ENCODE results near the gene BBS9. TPM values are rescaled to one million over a fixed set of nuclear protein-coding genes. Genes with fewer than 3 reads are reported as not detected.

Gene BBS9
- total and polyA plus RNA-seq, 4 donors = 2.3 to 9.5 (median 4.5) TPM

DNA sequence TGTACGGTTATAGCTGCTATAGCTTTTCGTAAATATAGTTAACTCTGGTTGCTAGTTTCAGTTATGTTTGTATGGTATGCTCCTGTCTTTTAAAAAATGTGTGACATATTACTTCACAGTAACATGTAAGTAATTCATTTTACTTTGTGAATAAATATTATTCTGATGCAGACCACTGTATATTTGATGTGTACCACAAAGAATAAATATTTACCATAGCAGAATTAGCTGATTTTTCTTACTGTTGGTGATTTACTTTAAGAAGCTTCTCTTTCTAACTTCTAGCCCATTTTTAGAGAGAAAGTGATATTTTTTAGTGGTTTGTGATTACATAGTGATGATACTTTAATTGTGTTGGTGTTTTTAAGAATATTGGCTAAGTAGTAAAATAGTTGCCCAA is 292.8 kb downstream of the BBS9 start:
- Histone ChIP-seq H3K36me3 (ENCODE audit: control insufficient read depth in 4 of 4, insufficient read depth in 3 of 4, low read depth in 1 of 4, low read length in 3 of 4) (no peaks in the 10 kb centered on the region), H3K4me3 (ENCODE audit: low read depth in 1 of 3, low read length in 3 of 3) (no peak overlapping the region), H3K27me3 (ENCODE audit: control insufficient read depth in 4 of 4, insufficient read depth in 4 of 4, low read length in 3 of 4) (no peaks in the 10 kb centered on the region), H3K9ac (ENCODE audit: low read depth in 1 of 2, low read length in 2 of 2) (no peak overlapping the region), H3K9me3 (ENCODE audit: control insufficient read depth in 4 of 4, low read length in 3 of 4) (no peaks in the 10 kb centered on the region), H3K27ac (ENCODE audit: low read depth in 1 of 2, low read length in 2 of 2) (no peak overlapping the region), H3K4me1 (ENCODE audit: control insufficient read depth in 4 of 4, insufficient read depth in 4 of 4, low read length in 3 of 4) (peaks cover 0 to 10% (median 7%) of the 10 kb centered on the region in 4 donors)
- WGBS = 98% methylated on average over 2 of the region's 2 CpGs
- no peak for DNase-seq (ENCODE audit: low spot score)
- TF ChIP-seq JUND (IDR thresholded peaks at IDR 0.05) = no peak
- TF ChIP-seq, protein P1, sequence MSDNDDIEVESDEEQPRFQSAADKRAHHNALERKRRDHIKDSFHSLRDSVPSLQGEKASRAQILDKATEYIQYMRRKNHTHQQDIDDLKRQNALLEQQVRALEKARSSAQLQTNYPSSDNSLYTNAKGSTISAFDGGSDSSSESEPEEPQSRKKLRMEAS (IDR thresholded peaks at IDR 0.05) = no peak
- TF ChIP-seq HNF4G (IDR thresholded peaks at IDR 0.05) = no peak
- TF ChIP-seq GABPA (IDR thresholded peaks at IDR 0.05 in 1 of 2, conservative IDR thresholded peaks at IDR 0.05 in 1 of 2) = no peak
- TF ChIP-seq TAF1 (conservative IDR thresholded peaks at IDR 0.05) = no peak
- TF ChIP-seq SP1 (IDR thresholded peaks at IDR 0.05) = no peak
- no peak for TF ChIP-seq RAD21 (IDR thresholded peaks at IDR 0.05)
- no peak for TF ChIP-seq HNF4A (conservative IDR thresholded peaks at IDR 0.05)
- TF ChIP-seq, protein P2, sequence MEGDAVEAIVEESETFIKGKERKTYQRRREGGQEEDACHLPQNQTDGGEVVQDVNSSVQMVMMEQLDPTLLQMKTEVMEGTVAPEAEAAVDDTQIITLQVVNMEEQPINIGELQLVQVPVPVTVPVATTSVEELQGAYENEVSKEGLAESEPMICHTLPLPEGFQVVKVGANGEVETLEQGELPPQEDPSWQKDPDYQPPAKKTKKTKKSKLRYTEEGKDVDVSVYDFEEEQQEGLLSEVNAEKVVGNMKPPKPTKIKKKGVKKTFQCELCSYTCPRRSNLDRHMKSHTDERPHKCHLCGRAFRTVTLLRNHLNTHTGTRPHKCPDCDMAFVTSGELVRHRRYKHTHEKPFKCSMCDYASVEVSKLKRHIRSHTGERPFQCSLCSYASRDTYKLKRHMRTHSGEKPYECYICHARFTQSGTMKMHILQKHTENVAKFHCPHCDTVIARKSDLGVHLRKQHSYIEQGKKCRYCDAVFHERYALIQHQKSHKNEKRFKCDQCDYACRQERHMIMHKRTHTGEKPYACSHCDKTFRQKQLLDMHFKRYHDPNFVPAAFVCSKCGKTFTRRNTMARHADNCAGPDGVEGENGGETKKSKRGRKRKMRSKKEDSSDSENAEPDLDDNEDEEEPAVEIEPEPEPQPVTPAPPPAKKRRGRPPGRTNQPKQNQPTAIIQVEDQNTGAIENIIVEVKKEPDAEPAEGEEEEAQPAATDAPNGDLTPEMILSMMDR (IDR thresholded peaks at IDR 0.05; ENCODE audit: low read depth, low read length, missing input control) = no peak
- TF ChIP-seq FOXA2 (IDR thresholded peaks at IDR 0.05) = no peak
- TF ChIP-seq, protein P3, sequence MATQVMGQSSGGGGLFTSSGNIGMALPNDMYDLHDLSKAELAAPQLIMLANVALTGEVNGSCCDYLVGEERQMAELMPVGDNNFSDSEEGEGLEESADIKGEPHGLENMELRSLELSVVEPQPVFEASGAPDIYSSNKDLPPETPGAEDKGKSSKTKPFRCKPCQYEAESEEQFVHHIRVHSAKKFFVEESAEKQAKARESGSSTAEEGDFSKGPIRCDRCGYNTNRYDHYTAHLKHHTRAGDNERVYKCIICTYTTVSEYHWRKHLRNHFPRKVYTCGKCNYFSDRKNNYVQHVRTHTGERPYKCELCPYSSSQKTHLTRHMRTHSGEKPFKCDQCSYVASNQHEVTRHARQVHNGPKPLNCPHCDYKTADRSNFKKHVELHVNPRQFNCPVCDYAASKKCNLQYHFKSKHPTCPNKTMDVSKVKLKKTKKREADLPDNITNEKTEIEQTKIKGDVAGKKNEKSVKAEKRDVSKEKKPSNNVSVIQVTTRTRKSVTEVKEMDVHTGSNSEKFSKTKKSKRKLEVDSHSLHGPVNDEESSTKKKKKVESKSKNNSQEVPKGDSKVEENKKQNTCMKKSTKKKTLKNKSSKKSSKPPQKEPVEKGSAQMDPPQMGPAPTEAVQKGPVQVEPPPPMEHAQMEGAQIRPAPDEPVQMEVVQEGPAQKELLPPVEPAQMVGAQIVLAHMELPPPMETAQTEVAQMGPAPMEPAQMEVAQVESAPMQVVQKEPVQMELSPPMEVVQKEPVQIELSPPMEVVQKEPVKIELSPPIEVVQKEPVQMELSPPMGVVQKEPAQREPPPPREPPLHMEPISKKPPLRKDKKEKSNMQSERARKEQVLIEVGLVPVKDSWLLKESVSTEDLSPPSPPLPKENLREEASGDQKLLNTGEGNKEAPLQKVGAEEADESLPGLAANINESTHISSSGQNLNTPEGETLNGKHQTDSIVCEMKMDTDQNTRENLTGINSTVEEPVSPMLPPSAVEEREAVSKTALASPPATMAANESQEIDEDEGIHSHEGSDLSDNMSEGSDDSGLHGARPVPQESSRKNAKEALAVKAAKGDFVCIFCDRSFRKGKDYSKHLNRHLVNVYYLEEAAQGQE (IDR thresholded peaks at IDR 0.05) = no peak
- TF ChIP-seq RXRA (IDR thresholded peaks at IDR 0.05) = no peak
- TF ChIP-seq NR2F2 (IDR thresholded peaks at IDR 0.05) = no peak
- TF ChIP-seq YY1 (IDR thresholded peaks at IDR 0.05) = no peak
- TF ChIP-seq, protein P4, sequence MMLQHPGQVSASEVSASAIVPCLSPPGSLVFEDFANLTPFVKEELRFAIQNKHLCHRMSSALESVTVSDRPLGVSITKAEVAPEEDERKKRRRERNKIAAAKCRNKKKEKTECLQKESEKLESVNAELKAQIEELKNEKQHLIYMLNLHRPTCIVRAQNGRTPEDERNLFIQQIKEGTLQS (IDR thresholded peaks at IDR 0.05) = no peak

DNA sequence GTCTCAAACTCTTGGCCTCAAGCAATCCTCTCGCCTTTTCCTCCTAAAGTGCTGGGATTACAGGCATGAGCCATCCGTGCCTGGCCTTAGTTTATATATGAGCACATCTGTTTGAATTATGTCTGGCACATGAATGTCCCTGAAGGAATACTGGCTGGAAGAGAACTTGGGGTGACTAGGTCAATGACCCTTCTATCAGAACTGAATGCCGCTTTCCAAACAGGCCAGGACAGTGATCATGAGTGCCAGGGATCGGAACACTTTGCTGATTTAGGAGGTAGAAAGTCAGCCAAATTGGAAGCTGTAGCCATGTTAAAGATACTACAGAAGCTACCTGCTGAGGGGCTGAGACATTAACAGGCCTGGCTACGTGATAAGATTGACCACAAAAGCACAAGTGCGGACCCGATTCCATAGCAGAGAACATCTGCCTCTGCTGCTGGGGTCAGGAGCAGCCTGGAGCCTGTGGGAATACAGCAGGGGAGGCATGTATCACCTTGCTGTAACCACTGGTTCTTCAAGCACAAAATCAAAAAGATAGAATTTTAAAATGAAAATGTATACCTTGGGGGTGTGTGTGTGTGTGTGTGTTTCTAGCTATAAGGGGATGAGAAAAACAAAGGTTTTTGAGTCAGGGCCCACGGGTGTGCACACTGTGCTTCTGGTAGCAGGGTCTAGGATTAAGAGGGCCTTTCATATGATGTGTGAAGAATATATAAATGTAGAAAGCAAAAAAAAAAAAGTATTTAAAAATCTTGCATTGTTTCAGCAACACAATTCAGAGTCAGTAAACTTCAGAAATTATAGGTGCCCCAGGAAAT is 293.7 kb downstream of the BBS9 start:
- no peaks in the 10 kb centered on the region for H3K9me3 ChIP-seq (ENCODE audit: control insufficient read depth in 4 of 4, low read length in 3 of 4)
- no peak overlapping the region for H3K27ac ChIP-seq (ENCODE audit: low read depth in 1 of 2, low read length in 2 of 2)
- no peaks in the 10 kb centered on the region for H3K36me3 ChIP-seq (ENCODE audit: control insufficient read depth in 4 of 4, insufficient read depth in 3 of 4, low read depth in 1 of 4, low read length in 3 of 4)
- no peak overlapping the region for H3K4me3 ChIP-seq (ENCODE audit: low read depth in 1 of 3, low read length in 3 of 3)
- H3K27me3 ChIP-seq (ENCODE audit: control insufficient read depth in 4 of 4, insufficient read depth in 4 of 4, low read length in 3 of 4) = no peaks in the 10 kb centered on the region
- no peak overlapping the region for H3K9ac ChIP-seq (ENCODE audit: low read depth in 1 of 2, low read length in 2 of 2)
- DNase-seq (ENCODE audit: low spot score) = no peak
- H3K4me1 ChIP-seq (ENCODE audit: control insufficient read depth in 4 of 4, insufficient read depth in 4 of 4, low read length in 3 of 4) = peaks cover 0 to 10% (median 7%) of the 10 kb centered on the region in 4 donors
- WGBS = 56% methylated on average over 8 of the region's 8 CpGs
- TF ChIP-seq, protein P2 (IDR thresholded peaks at IDR 0.05; ENCODE audit: low read depth, low read length, missing input control) = no peak
- TF ChIP-seq RXRA (IDR thresholded peaks at IDR 0.05) (peak; percentile 67 to 89), FOXA1 (IDR thresholded peaks at IDR 0.05) (no peak), NR2F2 (IDR thresholded peaks at IDR 0.05) (peak; percentile 77), HNF4G (IDR thresholded peaks at IDR 0.05) (no peak), JUND (IDR thresholded peaks at IDR 0.05) (no peak), EGR1 (IDR thresholded peaks at IDR 0.05; ENCODE audit: low read depth in 2 of 2) (no peak), HNF4A (conservative IDR thresholded peaks at IDR 0.05) (peak in 1 of 2 donors; percentile 42), SP1 (IDR thresholded peaks at IDR 0.05) (peak; percentile 21), YY1 (IDR thresholded peaks at IDR 0.05) (no peak), GABPA (IDR thresholded peaks at IDR 0.05 in 1 of 2, conservative IDR thresholded peaks at IDR 0.05 in 1 of 2) (no peak), TAF1 (conservative IDR thresholded peaks at IDR 0.05) (no peak), RAD21 (IDR thresholded peaks at IDR 0.05) (peak in 1 of 2 donors; percentile 27), FOXA2 (IDR thresholded peaks at IDR 0.05) (no peak)
- TF ChIP-seq, protein P4 (IDR thresholded peaks at IDR 0.05) = no peak
- TF ChIP-seq, protein P5, sequence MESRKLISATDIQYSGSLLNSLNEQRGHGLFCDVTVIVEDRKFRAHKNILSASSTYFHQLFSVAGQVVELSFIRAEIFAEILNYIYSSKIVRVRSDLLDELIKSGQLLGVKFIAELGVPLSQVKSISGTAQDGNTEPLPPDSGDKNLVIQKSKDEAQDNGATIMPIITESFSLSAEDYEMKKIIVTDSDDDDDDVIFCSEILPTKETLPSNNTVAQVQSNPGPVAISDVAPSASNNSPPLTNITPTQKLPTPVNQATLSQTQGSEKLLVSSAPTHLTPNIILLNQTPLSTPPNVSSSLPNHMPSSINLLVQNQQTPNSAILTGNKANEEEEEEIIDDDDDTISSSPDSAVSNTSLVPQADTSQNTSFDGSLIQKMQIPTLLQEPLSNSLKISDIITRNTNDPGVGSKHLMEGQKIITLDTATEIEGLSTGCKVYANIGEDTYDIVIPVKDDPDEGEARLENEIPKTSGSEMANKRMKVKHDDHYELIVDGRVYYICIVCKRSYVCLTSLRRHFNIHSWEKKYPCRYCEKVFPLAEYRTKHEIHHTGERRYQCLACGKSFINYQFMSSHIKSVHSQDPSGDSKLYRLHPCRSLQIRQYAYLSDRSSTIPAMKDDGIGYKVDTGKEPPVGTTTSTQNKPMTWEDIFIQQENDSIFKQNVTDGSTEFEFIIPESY (IDR thresholded peaks at IDR 0.05) = no peak
- TF ChIP-seq, protein P1 (IDR thresholded peaks at IDR 0.05) = no peak
